GM18499 (cell line): ENCODE results near the gene HSBP1L1.

ENCODE experiments used
- ATAC-seq: cut with Tn5 transposase; IDR thresholded peaks from one replicate; pipeline ENCODE4 v1.9.1; 2021; ENCODE audit warnings: moderate number of reproducible peaks; ENCODE audit not compliant: insufficient read depth, unreplicated experiment

Gene HSBP1L1

GRCh38 chr18:79964330-79965118 is at the start of gene HSBP1L1:
Gene HSBP1L1 (plus strand): TSS chr18:79964643. CDS start chr18:79964736, 93 bp downstream.
- no peak for ATAC-seq

GRCh38 chr18:79915161-79916127 is 49.0 kb upstream of the HSBP1L1 start:
- no peak for ATAC-seq

- ATAC-seq, result no peak
Observed at GRCh38 chr18:79916128-79916494, 48.3 kb upstream of the HSBP1L1 start.

DNA sequence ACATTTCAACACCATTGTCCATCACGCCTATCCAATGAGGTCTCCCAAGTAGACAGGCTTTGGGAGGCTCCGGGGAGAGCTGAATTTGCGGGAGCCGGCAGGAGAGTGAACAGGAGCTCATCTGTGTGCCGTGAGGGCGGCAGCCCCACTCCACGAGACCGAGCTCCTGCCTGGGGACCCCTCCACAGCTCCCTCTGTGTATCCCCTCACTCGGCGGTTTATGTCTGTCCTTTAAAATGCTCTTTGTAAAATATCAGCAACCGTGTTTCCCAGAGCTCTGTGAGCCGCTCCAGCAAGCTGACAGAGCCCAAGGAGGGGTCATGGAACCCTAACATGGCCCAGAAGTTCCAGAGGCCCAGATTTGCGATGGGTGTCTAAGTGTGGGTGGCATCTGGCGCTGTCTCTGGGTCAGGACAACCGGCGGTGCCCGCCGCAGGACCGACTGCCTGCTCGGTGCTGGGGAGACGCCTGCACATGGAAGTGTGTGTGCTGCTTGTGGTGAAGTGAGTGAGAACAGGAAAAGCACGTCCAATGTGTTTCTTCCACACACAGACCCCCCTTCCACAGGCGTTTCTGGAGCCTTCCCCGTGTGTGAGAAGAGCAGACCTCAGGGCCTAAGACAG is 47.8 kb upstream of the HSBP1L1 start:
- ATAC-seq, result no peak

GRCh38 chr18:79917169-79917852 is 47.1 kb upstream of the HSBP1L1 start:
- no peak for ATAC-seq

- ATAC-seq, result no peak
Observed at GRCh38 chr18:79917853-79918614, 46.4 kb upstream of the HSBP1L1 start.

GRCh38 chr18:79918615-79919011 is 45.8 kb upstream of the HSBP1L1 start:
- no peak for ATAC-seq

DNA sequence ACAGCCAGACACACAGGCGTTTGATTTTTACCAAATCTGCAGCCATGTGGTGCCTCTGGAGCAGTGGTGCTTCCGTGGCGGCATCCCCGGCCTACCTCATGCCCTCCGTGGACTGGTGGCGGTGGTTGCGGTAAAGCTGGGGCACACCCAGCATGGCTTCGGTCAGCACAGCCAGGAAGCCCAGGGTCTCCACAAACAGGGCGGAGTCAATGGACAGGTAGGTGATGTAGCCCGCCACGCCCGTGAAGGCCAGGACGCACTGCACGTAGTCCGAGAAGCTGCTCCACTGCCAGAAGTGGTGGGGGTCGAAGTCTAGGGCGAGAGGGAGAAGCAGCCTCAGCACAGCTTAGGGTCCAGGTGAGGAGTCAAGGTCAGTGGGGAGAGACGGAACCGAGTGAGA is 45.4 kb upstream of the HSBP1L1 start:
- no peak for ATAC-seq

- ATAC-seq, result no peak
Observed at GRCh38 chr18:79921984-79922965, 42.2 kb upstream of the HSBP1L1 start.

GRCh38 chr18:79922971-79923411 is 41.5 kb upstream of the HSBP1L1 start:
- no peak for ATAC-seq

DNA sequence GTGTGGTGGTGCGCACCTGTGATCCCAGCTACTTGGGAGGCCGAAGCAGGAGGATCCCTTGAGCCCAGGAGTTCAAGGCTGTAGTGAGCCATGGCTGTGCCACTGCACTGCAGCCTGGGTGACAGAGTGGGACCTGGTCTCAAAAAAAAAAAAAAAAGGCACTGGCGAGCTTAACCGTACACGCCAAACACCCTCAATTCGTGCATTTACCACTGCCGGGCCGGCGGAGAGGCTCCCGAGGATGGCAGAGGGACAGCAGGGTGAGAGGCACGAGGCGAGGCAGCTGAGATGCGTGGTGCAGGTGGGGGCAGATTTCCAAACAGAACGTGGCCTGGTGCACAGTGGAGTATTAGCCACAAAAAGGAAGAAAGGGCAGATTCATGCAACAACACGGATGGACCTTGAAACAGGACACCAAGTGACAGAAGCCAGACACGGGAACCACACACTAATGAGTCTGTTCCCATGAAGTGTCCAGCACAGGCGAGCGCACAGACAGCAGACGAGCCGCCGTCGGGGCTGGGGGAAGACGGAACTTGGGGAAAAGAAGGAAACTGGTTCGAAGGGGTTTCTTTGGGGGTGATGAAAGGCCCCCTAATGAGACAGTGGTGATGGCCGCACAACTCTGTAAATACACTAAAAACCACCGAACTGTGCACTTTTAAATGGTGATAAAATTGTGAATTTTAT is 40.4 kb upstream of the HSBP1L1 start:
- ATAC-seq, result no peak

DNA sequence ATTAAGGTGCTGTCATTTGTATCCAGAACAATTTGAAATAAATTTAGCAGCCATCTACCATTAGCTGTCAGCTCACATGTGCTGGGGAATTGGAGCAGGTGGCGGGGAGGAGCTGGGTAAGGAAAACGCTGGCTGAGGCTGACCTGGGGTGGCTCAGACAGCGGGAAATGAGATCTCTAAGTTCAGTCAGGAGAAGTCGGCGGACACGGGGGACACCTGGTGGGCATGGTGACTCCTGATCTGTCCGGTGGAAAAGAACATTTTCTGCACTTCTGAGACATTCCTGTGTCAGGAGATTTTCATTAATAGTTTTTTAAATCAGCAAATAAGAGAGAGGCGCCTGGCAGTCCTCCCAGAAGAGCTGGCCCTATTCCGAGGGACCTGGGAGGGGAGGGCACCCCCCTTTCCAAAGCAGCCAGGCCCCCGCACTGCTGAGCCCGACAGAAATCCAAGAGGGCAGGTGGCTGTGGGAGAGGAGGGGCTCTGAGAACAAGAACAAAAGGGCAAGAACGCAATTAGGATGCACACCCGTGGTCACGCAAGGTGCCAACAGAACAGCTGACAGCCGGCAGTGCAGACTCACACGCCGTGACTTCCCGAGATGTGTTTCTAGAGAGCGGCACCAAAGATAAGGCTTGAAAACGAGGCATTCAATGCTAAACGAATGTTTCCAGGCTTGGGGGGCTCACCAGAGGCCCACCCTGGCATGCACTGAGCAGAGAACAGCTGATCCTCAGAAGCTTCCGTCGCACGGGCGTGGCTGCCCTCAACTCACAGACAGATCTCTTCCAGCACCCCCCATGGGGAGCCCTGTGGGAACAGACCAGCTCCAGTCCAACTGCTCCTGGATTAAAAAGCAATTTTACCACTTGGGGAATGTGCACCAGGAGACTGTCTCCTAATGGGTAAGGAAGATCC is 39.4 kb upstream of the HSBP1L1 start:
- ATAC-seq, result no peak

- no peak for ATAC-seq
Observed at GRCh38 chr18:79926306-79926705, 38.1 kb upstream of the HSBP1L1 start.

DNA sequence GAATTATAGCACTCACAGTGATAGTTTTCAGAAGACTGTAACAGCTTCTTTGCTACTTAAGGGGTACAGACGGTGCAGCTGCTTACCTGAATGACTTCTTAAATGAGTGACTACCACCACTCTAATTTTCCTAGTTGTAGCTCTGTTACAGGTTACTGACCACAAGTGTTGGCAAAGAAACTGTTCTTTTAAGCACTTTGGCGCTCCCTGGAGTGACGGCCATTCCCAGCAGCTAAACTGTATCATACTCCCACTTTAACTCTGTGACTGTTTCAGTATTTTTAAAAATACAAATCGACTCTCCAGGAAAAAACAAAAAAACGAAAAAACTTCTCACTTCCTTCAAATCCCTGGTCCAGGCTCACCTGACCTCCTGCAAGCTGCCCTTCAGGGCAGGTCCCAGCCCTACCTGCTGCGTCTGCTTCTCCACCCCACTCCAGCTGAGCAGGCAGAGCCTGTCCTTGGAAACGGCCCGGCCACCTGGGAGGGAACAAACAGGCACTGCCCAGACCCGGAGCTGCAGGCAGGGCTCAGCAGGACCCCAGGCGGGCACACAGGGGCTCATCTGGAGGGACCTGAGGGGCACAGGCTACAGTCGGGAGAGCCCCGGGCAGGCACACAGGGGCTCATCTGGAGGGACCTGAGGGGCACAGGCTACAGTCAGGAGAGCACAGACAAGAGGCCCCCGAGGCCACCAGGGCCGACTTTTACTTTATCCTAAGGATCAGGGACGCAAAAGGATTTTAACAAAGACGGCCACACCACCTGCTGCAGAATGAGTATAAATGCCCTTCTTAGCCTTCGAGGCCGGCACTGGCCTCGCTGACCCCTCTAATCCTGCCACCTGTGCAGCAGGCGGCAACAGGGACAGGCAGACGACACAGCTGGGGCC is 37.5 kb upstream of the HSBP1L1 start:
- no peak for ATAC-seq

DNA sequence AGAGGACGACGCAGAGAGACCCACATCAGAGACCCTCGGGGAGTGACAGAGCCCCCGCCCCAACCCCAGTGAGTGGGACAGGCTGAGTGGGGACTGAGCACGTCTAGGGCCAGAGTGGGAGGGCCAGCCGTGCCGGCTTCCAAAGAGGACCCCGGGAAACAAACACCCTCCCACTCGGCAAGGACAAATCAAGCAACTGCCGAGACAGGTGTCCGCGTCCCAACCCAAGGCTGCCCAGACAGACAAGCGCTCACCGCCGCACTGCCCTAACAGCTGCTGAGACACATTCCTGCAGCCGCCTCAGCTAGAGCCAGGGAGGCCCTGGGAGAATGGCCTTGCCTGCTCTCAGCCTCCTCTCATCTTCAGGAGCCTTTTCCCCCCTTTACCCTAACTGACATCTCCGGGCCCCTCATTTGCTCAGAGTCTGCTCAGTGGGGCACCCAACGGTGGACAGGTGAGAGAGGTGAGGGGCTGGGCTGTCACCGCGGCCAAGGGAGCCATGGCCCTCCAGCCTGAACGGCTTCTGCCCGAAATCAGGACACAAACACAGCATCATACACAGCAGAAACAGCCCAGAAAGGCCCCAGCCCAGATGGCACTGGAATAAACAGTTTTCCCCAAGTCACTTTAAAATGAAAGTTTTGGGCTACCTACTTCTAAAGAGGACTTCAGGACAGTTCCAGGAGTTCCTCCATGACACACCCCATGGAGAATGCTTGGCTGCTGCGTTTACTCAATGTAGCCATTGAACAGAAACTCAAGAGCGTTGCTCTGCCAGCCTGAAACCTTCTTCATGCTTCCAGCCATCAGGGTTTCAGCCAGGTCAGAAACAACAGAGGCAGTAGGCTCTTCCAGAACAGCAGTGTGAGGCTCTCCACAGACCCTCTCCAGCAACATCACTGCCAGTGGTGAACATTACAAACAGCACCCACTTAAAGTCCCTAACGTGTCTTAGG is 36.6 kb upstream of the HSBP1L1 start:
- ATAC-seq, result no peak
